SK-N-DZ (cell line): ENCODE results near the gene PHKG2.

Experiments
- DNase-seq: peaks from one replicate; pipeline ENCODE4 v3.0.0-alpha.2; 2015; ENCODE audit warnings: low spot score

Gene PHKG2

DNA sequence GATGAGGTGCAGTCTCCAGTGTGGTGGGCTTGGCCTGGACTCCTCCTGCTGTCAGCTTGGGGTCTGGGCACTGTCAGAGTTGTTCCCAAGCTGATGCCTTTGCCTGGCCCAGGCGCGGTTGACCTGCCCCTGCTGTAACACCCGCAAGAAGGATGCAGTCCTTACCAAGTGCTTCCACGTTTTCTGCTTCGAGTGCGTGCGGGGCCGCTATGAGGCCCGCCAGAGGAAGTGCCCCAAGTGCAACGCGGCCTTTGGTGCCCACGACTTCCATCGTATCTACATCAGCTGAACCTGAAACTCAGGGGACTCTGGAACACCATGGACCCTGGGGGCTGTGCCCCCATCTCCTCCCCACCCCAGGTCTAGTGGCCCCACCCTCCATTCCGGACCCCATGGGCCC is 25.6 kb downstream of the PHKG2 start:
- no peak for DNase-seq

DNA sequence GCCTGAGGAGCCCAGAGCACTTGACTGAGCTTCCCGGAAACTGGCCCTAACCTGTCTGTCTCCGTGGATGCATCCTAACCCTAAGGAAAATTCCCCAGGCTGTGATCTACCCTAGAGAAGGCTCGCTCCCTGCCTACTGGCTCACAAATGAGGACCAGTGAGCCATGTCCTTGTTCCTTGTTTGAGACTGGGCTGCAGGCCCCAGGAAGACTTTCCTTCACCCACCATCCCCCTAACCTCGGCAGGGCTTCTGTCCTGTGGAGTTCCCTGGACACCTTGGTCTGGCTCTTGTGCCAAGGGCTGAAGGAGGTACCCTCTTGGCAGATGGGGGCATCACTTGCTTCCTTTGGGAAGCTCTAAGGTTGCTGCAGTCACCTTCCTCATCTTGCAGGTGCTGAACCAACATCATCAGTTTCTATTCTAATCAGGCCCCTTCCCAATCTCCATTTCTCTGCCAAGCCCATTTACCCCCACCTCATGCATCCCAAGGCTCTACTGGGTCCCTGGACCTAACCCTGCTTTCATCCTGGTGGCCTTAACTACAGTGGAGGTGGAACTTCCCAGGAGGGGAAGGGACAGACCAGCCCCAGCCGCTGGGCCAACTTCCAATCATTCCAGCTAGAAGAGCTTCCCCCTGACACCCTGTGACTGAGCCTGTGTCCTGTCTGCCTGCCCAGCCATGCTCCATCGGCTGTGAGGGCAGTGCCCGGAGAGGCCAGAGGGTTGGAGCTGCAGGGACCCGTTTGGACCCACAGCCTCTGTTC is 26.3 kb downstream of the PHKG2 start:
- no peak for DNase-seq

DNA sequence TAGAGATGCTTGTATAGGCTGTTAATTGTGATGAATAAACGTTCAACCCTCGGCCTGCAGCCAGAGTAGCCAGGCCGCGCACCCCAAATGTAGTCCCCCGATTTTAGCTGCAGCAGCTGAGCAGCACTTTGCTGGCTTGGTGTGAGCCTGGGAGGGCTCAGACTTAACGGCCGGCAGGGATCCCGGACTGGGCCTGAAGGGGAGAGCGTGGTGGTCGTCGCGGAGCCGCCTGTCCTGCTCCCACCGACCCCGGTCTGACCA is 26.8 kb downstream of the PHKG2 start:
- no peak for DNase-seq

DNA sequence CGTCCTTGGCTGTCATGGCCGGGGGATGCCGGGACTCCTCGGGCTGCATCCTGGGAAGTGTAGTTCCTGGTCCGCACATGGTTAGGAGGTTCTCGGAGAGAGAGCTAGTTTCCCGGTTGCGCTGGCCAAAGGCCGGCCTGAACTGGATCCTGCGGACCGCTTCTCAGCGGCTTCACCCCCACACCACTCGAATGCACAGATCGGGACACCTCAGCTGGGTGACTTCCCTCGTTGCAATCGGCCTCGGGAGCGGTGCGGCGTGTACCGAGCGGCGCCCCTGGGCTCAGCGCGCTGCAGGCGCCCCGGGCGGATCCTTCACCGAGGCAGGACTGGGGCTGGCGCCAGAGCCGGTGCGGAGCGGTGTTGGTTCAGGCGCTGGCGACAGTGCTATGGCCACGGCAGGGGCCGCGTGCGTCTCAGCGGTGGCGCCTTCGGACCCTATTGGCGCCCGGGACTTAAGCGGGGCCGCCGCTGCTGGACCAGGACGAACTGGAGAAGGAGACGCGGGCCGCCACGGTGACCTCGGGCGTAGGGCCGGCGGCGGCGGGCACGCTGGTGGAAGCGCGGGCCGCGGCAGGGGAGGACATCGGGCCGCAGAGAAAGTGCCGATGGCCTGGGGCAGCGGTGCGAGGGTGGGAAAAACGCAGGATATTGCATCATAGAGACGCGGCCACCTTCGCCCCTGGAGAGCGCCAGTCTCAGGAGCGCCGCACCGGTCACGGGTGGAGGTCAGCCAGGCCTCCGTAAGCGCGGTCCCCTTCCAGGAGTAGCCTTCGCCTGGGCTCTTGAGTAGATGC is 27.4 kb downstream of the PHKG2 start:
- DNase-seq = peak; percentile 89

DNA sequence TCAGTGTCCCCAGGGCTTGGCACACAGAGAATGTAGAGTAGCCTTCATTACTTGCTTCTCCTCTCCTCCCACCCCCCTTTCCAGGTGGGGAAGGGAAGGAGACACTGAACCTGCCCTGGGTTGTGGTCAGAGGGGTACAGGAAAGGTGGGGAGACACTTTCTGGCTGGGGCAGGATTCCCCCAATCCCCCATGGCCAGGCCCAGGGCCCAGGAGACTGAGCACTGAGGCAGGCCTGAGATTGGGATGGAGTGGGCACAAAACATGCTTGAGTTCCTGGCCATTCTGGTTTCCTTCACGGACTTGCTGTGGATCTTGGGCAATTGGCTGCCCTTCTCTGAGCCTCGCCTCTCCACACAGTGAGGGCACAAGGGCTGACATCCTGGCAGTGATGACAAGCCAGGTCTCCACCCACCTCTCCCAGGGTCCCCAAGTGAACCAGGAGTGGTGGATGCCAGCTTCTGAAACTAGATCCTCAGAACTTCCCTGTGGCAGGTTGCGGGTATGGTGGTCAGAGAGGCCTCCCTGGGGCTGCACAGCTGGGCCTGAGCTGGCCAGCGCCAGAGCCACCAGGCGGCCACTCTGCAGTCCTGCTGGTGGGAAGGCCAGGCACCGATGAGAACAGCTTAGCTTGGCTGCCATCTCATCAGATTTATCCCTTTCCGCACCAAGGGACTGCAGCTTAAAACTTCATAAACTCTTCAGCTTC is 29.5 kb downstream of the PHKG2 start:
- no peak for DNase-seq

DNA sequence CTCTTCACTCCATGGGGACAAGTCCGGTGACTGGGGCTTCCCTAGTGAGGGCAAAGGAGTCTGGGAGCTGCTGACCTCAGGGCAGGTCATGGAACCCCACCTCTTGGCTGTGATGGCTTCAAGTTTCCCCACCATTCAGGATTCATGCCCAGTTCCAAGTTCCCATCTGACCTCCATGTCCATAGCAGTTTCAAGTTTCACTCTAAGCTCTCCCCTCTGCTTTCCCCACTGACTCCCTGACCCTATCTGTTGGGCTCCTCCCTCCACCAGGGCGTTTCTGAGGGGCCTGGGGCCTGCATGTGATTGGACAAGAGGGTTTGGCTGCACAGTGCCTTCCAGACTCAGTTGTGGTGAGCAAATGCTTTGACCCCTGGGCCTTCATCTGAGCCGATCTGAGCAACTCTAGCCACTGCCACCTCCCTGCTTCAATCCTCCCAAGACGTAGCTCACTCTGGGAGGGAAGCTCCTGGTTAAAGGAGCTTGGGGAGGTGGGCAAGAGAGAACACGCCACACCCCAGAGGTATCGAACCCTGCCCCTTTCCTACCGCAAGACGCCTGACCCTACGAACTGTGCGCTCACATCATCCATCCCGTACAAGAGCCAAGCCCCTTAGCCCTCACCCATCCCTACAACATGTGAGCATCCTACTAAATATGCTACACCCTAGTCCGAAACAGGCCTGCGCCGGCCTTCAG is 30.5 kb downstream of the PHKG2 start:
- DNase-seq = peak; percentile 37

DNA sequence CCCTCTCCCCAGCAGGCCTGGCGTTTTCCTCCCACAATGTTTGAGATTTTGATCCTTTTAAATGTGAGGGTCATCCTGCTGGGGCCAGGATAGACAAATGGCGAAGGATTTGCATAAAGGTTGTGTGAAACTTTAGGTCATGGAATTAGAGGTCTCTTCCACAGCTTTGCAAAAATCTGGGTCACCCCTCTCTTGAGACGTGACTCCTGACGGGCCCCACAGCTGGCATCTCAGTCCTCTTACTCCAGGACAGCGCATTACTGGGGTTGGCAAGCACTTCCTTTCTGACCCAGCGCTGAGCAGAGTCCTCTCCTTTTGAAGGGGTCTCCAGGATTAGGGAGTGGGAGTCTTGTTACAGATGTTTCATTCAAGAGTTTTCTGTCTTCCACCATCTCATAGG is 31.4 kb downstream of the PHKG2 start:
- no peak for DNase-seq

DNA sequence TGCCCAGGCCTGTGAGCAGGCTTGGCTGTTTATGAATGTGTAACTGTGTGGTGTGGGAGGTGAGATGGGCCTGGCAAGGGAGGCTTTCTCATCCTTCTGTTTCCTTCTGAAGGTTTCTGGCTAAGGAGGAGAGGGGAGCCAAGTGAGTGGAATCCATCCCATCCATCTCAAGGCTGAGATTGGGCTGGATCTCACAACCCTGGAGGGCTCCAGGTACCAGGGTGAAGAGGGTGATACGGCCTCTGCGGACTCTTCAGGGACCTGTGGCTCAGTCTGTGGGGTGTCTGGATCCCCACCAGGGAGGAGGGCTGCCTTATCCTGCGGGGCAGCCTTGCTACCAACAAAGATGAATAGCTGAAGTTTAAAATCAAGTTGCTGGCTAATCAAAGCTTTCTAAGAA is 31.8 kb downstream of the PHKG2 start:
- DNase-seq = no peak

DNA sequence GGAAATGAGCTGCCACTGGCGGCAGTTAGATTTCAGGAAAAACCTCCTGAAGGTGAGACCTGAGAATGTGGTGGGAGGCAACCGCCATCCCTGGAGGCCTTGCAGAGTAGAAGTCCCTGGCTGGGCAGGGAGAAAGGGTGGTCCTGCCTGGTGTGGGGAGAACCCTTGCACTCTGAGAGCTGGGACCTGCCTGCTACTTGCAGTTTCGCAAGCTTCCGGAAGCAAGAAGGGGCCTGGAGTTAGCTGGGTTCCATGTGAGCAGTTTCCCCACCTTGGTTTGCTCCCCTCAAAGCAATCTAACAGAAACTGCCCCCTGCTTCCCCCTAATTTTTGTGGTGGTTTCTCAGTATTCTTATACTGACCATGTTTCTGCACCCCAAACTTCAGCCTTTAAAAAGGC is 32.3 kb downstream of the PHKG2 start:
- DNase-seq = no peak

DNA sequence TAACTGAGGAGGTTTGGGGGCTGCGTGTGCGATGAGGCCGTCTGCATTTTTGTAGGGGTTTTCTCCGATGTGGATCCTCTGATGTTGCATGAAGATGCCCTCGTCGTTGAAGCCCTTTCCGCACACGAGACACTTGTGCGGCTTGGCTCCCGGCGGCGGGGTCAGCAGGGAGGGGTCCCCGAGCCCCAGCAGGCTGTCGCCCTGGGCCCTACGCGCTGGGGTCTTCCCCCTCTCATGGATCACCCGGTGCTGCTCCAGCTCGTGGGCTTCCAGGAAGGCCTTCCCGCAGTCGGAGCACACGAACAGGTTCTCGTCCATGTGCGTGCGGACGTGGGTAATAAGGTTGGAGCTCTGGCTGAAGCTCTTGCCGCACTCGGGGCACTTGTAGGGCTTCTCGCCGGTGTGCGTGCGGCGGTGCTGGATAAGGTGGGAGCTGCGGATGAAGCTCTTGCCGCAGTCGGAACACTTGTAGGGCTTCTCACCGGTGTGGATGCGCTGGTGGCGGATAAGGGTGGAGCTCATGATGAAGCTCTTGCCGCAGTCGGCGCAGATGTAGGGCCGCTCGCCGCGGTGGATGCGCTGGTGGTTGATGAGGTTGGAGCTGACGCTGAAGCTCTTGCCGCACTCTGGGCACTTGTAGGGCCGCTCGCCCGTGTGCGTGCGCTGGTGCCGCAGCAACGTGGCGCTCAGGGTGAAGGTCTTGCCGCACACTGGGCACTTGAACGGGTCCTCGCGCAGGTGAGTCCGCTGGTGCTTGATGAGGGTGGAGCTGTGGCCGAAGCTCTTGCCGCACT is 34.5 kb downstream of the PHKG2 start:
- DNase-seq = no peak

DNA sequence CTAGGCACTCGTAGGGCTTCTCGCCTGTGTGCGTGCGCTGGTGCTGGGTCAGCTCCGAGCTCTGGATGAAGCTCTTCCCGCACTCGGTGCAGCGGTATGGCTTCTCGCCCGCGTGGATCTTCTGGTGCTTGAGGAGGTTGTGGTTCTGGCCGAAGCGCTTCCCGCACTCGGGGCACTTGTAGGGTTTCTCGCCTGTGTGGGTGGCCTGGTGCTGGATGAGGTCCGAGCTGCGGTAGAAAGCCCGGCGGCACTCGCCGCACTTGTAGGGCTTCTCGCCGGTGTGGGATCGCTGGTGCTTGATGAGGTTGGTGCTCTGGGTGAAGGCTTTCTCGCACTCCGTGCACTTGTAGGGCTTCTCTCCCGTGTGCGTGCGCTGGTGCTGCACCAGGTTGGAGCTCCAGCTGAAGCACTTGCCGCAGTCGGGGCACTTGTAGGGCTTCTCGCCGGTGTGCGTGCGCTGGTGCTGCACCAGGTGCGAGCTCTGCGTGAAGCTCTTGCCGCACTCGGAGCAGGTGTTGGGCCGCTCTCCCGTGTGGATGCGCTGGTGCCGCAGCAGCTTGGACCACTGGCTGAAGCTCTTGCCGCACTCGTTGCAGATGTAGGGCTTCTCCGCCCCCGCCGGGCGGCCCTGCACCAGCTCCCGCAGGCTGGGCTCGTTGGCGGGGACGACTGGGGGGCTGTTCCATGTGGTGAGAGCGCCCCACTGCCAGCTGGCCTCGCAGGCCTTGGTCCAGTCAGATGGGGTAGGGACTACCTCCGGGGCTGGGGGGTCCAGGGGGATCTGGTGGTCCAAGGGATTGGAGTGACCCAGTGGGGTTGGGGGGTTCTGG is 35.3 kb downstream of the PHKG2 start:
- DNase-seq = no peak

DNA sequence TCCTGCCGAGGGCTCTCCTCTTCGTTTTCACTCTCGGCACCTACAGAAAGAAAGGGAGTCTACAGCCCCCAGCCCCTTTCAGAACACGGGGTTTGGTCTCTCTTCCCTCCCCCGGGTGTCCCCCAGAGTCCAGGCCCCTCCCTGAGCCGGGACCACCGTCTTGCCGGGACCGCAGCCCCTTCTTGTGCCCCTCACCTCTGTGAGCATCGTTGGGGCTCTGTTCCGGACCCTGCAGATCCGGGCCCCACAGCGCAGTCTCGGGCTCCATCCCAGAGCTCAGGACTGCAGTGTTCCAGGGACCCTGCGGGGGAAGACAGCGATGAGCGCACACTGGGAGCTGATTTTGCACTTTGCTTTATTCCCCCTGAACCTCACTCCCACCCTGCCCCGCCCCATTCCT is 36.0 kb downstream of the PHKG2 start:
- DNase-seq = no peak

DNA sequence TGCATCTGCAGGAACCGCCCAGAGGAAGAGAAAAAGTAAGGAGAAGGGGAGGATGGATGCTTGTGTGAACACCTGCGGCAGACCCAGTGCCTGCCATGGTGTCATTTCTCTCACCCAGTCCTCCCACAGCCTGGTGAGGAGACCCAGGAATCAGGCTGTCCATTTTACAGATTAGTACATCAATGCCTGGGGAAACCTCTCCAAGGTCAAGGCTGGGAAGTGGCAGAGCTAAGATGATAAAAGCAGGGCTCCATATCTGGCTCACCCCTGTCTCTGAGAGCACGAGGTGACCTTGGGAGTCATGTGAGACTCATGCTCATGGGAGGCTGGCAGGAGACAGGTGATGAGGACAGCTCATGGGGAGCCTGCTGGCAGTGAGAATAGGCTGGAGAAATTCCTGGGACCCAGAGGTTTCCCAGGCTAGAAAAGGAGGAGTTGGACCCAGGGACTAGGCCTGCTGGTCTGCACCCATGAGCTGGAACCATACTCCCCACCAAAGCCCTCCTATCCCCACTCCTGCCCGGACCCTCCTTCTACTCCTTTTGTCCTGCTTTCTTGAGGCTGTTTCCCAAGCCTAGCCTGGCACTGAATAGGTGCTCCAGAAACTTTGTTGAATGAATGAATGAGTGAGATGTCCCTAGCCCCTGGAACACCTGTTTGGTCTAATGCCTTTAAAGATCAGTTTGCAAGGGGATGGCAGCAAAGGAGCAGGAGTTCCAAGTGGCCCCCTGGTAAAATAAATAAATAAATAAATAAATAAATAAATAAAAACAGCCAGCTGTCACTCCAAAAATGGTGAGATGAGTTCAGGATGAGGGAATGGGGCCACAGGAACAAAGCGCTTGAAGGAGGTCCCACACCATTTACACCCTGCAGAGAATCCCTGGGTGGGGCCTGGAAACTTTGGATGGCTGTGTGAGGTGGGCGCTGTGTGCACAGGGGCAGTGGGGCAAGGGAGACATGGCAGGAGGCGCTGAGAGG is 37.2 kb downstream of the PHKG2 start:
- no peak for DNase-seq

DNA sequence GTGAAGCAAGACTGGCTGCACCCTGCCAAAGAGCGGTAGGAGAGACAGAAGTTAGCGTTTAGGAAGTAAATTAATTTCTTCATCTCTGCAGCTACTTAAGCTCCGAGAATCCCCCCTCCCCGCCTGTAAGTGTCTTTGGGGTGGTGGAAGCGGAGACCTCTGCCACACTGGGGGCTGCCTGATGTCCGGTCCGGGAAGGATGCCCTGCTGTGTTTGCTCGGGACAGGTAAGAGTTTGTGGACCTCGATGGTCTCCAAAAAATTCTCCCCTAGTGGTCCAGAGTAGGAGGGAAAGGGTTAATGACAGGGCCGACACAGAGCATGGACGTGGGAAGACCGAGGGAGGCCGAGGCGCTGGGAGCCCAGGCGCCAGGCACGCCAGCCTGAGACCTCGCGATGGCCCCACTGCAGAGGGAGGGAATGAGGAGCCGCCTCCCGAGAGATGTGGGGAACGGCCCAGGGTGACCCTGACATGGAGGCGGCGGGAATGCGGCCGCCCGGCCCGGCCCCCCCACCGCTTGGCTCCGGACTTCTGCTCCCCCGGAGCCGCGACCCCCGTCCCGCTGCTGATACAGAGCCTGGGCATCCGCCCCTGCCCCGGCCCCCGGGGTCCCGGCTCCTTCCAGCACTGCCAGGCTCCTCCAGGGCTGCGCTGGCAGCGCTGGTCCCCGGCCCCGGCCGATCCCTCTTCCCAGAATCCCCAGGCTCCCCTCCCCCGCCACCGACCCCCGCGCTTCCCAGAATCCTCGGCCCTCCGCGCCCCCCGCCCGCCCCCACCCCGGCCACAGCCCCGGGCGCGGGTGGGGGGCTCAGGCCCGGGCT is 38.1 kb downstream of the PHKG2 start:
- DNase-seq = peak; percentile 54

DNA sequence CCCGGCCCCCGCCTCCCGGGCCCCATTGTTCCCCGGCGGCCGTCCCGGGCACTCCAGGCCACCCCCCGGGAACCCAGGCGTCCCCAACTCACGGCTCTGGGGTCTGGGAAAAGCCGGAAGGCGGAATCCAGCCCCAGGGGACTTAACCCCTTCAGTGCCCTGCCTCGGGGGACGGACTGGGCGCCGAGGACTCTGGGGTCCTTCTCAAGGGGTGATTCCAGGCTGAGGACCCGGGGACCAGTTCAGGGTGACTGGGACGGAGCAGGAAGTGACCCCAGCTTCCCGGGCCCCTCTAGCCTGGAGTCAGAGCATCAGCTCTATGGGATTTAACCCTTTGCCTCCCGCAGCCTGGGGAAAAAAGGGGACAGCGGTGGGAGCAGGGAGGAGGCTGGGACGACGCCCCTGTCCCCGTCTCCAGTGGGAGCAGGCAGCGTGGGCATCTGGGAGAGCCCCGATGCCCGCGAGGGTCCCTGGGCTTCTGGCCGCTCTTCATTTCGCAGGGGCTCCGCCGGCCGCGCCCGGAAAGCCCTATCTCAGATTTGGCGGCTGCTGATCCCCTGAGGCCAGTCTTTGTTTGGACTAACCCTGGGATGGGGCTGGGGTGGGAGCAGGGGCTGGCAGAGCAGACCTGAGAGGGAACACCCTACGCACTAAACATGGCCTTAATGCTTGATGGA is 38.8 kb downstream of the PHKG2 start, which contains the start of gene ZNF629:
Gene ZNF629, minus strand, starts transcription at position 270 of the 677 bp plus-strand sequence. CDS start 2,723 bp downstream, outside the sequence.
- DNase-seq = peak; percentile 84

DNA sequence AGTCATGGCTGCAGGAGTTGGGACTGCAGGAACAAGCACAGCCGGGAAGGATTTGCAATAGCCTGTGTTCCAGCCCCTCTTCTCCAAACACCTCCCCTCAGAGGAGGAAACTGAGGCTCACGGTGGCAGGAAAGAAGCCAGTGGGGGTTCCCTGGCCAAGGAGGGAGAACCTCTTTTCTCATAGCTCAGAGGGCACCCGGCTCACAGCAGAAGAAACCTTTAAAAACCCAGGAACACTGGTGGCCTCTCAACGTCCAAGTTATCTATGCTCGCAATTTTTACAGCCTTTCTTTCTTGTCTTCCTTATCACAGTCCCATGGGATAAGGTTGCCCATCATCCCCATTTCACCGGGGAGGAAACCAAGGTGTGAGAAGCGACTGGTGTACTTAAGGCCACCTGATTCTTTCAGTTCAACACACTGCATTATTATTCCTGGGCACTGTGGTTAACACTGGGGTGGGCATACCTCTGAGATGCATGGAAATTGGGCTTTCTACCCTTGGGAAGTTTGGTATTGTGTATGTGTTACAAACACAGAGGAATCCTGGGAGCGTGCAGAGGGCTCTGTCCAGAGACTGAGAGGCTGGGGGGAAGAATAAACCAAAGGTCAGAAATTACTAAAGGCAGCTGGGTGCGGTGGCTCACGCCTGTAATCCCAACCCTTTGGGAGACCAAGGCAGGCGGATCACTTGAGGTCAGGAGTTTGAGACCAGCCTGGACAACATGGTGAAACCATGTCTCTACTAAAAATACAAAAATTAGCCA is 39.6 kb downstream of the PHKG2 start:
- no peak for DNase-seq
